H54 (cell line): ENCODE data around the gene FKBP1A.

ENCODE experiments used
- DNase-seq: peaks from one replicate; pipeline ENCODE4 v3.0.0; 2011; ENCODE audit warnings: low spot score, mixed read lengths; ENCODE audit not compliant: insufficient read length
- FAIRE-seq: peaks from 3 replicates; lab custom pipeline; 2011; peaks lifted over from hg19 to GRCh38; lab: Jason Lieb, UNC
- POLR2A ChIP-seq: IDR thresholded peaks from 2 replicates; pipeline ENCODE4 v1.6.1; 2011; ENCODE audit warnings: low read depth, mild to moderate bottlenecking, low read length

The FKBP1A gene

DNA sequence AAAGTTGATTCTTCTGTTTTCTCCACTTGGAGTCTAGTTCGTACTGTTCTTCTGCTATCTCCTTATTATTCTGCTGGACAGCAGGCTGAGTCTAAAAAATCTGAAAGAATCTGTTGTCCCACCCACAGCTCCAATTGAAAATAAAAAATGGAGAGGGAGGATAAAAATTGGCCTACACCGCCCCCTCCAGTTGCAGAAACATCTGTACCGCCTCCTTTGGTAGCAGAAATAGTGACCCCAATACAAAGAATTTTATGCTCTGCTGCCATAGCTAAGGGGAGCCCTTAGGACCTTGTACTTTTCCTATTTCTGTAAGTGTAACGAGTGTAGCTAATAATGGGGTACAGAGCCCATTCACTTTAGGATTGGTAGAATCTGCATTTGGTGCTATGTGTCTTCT is 4.9 kb upstream of the FKBP1A start:
- no peak for DNase-seq
- TF ChIP-seq POLR2A: no peak
- FAIRE-seq: no peak

DNA sequence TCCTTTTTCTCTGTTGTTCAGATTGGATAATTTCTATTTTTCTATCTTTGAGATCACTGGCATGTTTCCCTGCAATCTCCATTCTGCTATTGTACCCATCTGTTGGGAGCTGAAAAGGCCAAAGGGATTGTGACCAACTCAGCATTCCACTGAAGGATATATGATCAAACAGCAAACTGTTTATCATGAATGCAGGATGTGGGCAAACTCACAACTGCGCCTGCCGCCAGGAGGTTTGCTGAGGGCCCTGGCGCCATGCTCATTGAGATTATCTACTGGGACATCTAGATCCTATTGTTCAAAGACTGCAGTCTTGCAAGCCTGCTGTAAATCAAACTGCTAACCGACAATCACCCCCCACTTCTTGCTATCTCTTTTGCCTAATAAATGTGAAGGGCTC is 3.8 kb upstream of the FKBP1A start:
- no peak for DNase-seq
- FAIRE-seq: no peak
- no peak for TF ChIP-seq POLR2A

DNA sequence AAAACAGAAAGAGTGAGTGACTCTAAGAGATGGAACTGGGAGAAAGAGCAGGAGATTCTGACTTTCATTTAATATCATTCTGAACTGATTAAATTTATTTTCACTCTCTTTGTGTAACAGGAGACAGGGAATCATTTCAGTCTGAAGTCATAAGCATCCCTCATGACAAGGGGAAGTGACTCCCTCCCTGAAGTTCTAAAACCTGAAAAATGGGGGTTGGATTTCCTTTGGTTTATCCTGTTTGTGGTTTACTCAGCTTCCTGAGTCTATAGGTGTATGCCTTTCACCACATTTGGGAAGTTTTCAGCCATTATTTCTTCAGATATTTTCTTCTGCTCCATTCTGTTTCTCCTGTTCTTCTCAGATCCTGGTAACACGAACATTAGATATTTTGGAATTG is 3.4 kb upstream of the FKBP1A start:
- FAIRE-seq (no peak), DNase-seq (no peak)
- no peak for TF ChIP-seq POLR2A

DNA sequence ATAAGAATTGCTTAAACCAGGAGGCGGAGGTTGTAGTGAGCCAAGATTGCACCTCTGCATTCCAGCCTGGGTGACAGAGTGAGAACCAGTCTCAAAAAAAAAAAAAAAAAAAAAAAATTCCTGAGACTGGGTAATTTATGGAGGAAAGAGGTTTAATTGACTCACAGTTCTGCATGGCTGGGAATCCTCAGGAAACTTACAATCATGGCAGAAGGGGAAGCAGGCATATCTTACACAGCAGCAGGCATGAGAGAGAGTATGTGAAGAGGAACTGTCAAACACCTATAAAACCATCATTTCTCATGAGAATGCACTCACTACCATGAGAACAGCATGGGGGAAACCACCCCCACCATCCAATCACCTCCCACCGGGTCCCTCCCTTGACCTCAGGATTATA is 1.8 kb upstream of the FKBP1A start:
- no peak for TF ChIP-seq POLR2A

DNA sequence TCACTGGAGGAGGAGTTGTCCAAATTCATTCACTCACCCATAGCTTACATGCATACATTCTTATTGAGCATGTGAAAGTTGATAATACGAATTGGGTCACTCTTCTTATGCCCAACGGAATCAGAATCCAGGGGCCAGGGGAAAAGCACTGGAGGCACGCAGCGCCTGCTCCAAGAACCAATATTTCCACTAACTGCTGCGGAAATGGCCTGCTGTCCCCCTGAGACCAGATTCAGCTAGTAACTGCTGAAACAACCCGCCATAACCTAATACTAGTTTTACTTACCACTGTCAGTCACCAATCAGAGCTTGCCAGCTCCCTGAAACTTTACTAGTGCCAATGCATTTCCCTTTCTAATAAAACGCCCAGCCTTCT is 641 bp upstream of the FKBP1A start:
- no peak for TF ChIP-seq POLR2A
- FAIRE-seq (no peak), DNase-seq (no peak)

More for the DNA sequence above, 1.8 kb upstream of the FKBP1A start:
- FAIRE-seq (no peak), DNase-seq (no peak)

DNA sequence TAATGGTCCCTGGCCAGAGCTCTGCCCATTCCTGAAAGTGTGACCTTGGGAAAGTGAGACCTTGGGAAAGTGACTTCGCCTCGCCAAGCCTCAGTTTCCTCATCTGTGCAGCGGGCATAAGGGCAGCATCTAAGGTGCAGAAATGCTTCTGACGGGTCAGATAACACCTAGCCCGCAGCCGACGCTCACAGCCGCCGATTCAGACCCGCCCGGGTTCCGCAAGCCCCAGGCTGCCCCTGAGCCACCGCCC is 486 bp downstream of the FKBP1A start:
- FAIRE-seq: no peak
- TF ChIP-seq POLR2A: no peak; the same call in 1 of the 2 replicates
- DNase-seq: no peak

DNA sequence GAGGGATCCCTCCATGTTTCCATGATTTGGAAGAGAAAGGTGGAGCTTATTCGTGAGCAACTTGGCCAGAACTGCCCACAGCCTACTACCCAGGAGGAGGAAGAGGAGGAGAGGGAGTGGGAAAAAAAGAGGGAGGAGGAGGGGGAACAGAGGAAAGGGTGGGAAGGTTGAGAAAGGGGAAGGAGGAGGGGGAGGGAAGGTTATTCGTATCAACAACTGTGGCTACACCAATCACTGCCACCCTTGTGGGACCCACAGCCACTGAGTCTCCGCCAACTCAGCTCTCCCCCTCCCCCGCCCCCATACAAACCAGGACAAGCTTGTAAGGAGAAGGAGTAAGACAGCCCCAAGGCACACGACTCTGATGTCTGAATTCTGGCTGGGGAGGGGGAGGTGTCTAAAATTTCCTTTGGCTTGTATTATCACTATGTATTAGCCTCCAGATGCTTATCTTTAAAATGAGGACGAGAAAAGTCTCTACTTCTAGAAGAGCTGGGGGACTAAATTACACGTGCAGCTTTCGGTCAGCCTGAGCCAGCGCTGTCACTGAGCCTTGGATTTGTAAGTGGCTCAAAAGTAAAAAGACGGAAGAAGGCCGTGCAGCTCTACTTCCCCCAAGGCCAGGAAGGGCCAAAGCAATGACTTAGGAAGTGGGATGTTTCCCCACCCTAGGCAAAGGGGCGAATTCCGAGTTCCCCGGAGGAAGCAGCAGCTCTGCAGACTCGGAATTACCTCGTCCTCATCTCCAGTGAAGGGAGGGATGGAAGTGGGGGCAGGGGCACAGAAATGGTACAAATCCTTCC is 1.0 kb downstream of the FKBP1A start:
- no peak for TF ChIP-seq POLR2A
- DNase-seq (no peak), FAIRE-seq (no peak)

DNA sequence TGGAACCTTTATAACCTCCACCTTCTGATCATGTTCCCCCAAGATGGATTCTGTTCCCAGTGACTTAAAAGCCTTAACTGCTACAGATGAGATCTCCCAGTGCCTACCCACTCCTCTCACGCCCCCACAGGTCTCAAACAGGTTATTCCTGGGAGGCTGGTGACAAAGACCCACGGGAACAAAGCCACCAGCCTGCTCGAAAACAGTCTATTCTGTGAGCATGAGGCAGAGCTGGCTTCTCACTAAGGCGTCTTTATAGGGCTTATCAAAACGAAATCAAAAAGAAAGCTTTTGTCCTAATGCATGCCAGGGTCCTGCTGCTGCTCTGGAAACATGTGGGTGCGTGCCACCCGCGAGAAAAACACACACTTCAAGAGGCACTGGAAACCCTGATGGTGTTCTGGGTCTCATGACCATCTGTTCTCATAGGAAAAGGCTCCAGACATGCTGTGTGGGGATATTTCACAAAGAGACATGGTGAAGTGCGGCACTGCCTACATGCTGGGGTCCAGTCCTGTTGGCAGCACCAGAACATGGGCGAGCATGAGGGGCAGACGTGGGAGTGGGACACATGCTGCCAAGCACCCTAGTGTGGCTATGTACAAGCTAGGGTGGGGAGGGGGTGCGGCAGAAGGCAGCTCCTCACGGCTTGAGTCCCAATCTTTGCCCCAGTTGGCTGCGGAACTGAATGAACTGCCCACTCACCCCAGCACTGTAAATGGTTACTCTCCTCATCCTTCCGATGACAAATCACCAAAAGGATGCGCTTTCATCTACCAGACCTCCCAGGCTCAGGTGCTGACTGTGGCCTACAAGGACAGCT is 2.1 kb downstream of the FKBP1A start:
- TF ChIP-seq POLR2A: no peak
- DNase-seq: no peak

DNA sequence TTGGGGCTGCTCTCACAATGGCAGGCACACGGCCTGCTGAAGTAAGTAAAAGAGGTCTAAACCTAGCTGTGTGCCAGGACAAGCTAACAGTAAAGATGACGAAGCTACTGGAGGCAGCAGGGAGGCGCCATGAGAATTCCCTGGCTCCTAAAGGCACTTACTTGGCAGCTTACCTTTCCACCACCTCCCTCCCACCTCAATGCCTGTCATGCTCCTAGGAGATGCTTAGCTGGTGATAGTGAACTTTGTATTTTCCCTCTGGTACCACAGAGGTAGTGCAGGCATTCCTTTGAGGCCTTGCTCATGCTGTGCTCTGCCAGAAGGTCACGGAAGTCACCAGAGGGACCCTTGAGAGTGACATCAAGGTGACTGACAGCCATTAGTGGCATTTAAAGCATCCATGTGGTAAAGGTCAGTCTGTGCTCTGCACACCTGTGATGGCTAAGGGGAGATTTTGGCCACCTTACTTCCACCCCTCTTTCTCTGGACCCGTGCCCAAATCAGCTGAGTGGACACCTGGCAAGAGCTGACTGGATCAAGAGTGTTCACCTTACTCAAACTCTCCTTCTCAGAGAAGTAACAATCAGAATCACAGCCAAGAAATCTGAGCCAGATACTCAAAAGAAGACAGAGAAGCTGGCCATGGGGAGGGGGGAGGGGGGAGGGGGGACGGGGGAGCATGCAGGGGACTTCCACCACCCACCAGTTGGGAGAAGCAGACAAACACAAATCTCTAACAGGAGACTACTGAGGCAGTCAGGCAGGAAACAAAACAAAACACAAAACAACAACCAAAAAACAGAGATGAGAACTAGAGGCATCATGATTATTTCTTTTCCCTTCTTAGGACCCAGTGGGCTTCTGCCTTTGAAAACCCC is 2.9 kb downstream of the FKBP1A start:
- FAIRE-seq (no peak), DNase-seq (no peak)
- no peak for TF ChIP-seq POLR2A

More for the DNA sequence above, 2.1 kb downstream of the FKBP1A start:
- FAIRE-seq: no peak

DNA sequence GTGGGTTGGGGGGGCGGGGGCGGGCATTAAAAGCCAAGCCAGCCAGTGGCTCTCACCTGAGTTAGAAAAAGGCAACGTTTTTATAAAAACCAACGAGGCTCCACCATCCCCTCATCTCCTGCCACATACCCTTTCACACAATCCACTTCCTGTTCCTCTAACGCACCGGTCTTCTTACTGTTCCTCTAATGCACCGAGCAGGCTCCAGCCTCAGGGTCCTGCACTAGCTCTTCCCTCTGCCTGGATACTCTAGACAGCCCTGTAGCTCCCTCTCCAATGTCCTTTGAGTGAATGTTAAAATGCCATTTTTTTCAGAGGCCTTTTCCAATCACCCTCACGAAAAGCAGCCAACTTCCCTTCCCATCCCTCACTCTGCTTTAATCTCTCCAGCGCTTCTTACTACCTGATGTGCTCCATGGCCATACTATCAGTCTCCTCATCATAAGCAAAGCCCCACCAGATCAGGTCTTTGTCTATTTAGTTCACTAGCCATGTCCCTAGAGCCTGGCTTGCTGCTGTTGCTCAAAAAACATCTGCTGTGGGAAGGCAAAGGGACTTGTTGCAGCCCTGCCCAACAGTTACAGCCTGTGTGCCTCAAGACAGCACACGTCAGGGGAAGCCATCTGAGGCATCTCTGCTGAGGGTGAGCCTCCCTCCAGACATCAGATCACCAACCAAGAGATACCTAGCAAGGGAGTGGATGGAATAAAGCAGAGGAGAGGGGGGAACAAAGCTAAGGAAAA is 3.9 kb downstream of the FKBP1A start:
- no peak for FAIRE-seq
- no peak for TF ChIP-seq POLR2A
- no peak for DNase-seq

DNA sequence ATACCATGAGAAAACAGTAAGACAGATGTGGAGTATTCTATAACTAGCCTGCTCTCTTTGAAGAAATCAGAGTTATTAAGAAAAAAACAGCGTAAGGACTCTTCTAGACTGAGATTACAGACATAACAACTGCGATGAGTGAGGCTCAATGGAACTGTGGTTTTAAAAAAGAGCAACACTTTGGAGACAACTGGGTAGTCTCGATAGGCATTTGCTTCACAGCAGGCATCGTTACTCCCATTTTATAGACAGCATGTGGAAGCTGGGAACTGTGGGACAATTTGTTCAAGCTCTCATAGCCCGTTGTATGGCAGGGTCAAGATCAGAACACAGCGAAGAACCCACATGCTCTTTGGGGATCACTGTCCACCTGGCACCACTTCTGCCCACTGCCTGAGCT is 4.6 kb downstream of the FKBP1A start:
- no peak for FAIRE-seq
- no peak for TF ChIP-seq POLR2A
- DNase-seq: no peak

DNA sequence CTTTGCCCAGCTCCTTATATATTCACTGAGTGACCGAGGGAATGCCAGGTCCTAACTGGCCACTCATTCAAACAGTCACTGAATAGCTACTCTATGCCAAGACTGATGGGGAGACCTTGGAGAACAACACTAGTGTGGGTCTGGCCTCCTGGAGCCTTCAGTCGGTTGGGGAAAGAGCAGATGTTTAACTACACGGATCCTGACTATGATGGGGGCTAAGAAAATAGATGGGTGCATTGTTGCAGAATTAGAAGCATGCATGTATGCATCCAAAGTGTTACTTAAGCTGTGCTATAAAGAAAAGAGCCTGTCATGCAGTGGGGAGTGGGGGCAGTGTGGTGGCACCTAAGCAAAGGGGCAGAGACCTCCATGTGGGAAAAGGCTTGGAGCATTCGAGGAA is 6.5 kb downstream of the FKBP1A start:
- no peak for FAIRE-seq
- no peak for TF ChIP-seq POLR2A
- no peak for DNase-seq

DNA sequence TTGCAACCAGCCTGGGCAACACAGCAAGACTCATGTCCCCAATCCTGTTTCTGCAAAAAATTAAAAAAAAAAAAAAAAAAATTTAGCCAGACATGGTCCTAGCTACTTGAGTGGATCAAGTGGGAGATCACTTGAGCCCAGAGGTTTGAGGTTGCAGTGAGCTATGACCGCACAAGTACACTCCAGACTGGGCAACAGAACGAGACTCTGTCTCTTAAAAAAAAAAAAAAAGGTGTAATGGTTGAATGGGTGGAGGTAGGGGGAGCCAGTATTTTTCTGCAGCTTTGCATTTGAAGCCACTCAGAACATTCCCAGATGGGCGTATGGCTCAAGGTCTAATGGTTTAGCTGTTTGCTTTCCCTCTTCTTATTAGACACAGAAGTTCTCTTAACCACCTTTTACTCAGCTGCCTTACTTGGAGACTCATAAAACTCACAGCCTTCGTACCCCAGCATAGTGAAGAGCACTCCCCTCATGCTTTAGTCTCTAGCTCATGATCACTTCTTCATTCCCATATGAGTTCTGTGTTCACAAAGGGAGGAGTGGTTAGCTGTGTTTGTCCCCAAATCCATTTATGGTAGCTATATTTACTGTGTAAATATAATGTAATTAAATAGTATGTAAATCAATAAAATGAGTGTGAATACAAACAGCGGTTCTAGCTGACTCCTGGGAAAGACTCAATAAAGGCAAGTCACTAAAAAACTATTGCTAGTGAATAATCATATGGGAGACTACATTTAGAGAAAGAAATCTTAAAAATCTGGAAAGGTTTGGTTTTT is 9.0 kb downstream of the FKBP1A start:
- DNase-seq: no peak
- TF ChIP-seq POLR2A: no peak

DNA sequence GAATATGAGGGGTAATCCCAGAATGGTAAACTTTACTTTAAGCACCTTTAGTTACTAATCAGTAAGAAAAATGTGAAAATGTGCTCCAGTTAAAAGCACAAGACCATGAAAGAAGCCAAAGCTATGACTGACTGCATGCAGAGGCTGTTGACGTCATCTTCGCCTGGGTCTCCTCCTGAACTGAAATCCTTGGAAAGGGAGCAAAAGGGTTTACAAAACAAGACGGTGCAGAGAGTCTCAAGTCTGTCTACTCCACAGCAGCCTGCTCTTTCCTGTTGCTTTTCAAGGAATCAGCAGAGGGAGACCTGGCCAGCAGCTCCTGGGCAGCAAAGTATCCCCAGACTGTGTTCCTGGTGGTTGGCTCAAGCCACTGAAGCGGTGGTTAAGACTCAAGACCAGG is 10.2 kb downstream of the FKBP1A start:
- FAIRE-seq (no peak), DNase-seq (no peak)
- no peak for TF ChIP-seq POLR2A

More for the DNA sequence above, 9.0 kb downstream of the FKBP1A start:
- no peak for FAIRE-seq
